ENCODE measurements around the gene FNIP1.

Gene FNIP1

DNA sequence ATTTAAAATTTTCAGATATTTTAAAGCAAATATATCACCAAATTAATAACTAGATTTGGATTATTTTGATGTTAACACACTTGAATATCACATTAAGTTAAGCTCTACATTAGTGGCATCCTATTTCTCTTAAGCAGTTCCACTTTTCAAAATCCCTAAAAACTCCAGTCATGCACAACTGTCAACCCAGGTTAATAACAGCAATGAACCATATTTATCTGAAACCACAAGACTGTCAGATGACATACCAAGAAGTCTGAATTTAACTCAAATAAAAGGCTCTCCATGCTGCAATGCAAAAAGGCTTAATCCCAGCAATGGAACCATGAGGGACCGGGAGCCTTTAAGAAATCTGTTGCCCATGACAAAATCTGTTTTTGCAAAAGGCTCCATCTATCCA lies 27.5 kb downstream of the FNIP1 start:
- TF ChIP-seq, protein P1, sequence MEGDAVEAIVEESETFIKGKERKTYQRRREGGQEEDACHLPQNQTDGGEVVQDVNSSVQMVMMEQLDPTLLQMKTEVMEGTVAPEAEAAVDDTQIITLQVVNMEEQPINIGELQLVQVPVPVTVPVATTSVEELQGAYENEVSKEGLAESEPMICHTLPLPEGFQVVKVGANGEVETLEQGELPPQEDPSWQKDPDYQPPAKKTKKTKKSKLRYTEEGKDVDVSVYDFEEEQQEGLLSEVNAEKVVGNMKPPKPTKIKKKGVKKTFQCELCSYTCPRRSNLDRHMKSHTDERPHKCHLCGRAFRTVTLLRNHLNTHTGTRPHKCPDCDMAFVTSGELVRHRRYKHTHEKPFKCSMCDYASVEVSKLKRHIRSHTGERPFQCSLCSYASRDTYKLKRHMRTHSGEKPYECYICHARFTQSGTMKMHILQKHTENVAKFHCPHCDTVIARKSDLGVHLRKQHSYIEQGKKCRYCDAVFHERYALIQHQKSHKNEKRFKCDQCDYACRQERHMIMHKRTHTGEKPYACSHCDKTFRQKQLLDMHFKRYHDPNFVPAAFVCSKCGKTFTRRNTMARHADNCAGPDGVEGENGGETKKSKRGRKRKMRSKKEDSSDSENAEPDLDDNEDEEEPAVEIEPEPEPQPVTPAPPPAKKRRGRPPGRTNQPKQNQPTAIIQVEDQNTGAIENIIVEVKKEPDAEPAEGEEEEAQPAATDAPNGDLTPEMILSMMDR (IDR thresholded peaks at IDR 0.05; ENCODE audit: control insufficient read depth, insufficient read depth, low read depth, low read length, missing control alignments): no peak
- H3K4me3 ChIP-seq (ENCODE audit: control insufficient read depth, low read depth, low read length): no peak overlapping the region
- no peak for DNase-seq (ENCODE audit: low read depth)

GRCh38 chr5:131767891-131768290 lies 28.9 kb downstream of the FNIP1 start:
- H3K4me3 ChIP-seq (ENCODE audit: control insufficient read depth, low read depth, low read length): no peak overlapping the region
- DNase-seq (ENCODE audit: low read depth): no peak
- TF ChIP-seq, protein P1 (IDR thresholded peaks at IDR 0.05; ENCODE audit: control insufficient read depth, insufficient read depth, low read depth, low read length, missing control alignments): no peak

DNA sequence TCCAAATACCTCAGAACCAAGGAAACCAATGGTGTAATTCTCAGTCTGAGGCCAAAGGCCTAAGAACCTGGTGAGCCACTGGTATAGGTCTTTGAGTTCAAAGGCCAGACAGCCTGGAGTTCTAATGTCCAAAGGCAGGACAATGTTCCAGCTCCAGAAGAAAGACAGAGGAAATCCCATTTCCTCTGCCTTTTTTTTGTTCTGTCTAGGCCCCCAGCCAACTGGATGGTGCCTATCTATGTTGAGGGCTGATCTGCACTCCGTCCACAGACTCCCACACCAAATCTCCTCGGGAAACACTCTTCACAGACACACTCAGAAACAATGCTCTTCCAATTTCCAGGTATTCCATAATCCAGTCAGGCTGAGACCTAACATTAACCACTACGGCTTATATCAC lies 30.1 kb downstream of the FNIP1 start:
- TF ChIP-seq, protein P1 (IDR thresholded peaks at IDR 0.05; ENCODE audit: control insufficient read depth, insufficient read depth, low read depth, low read length, missing control alignments): no peak
- no peak overlapping the region for H3K4me3 ChIP-seq (ENCODE audit: control insufficient read depth, low read depth, low read length)

GRCh38 chr5:131765261-131765660 lies 31.6 kb downstream of the FNIP1 start:
- no peak overlapping the region for H3K4me3 ChIP-seq (ENCODE audit: control insufficient read depth, low read depth, low read length)
- TF ChIP-seq, protein P1 (IDR thresholded peaks at IDR 0.05; ENCODE audit: control insufficient read depth, insufficient read depth, low read depth, low read length, missing control alignments): no peak
- no peak for DNase-seq (ENCODE audit: low read depth)

More for the DNA sequence above, 30.1 kb downstream of the FNIP1 start:
- no peak for DNase-seq (ENCODE audit: low read depth)

GRCh38 chr5:131763968-131764367 lies 32.8 kb downstream of the FNIP1 start:
- DNase-seq (ENCODE audit: low read depth): no peak
- TF ChIP-seq, protein P1 (IDR thresholded peaks at IDR 0.05; ENCODE audit: control insufficient read depth, insufficient read depth, low read depth, low read length, missing control alignments): no peak
- H3K4me3 ChIP-seq (ENCODE audit: control insufficient read depth, low read depth, low read length): no peak overlapping the region

DNA sequence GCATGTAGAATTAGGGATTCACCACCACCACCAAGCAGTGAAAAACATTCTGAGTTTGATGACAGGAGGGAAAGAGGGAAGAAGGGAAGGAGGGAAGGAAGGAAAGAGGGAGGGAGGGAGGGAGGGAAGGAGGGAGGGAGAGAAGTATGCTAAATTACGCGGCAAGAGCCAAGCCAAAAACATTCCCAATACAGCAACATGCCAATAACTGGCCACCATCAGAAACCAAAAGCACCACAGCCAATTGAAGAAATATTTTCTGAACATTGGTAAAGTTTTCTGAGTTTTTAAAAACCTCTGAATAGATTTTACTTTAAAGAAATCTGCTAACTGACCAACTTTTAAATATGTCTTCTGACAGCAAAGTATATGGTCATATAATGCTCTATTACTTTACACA lies 36.0 kb downstream of the FNIP1 start:
- no peak for DNase-seq (ENCODE audit: low read depth)
- no peak overlapping the region for H3K4me3 ChIP-seq (ENCODE audit: control insufficient read depth, low read depth, low read length)
- TF ChIP-seq, protein P1 (IDR thresholded peaks at IDR 0.05; ENCODE audit: control insufficient read depth, insufficient read depth, low read depth, low read length, missing control alignments): no peak

DNA sequence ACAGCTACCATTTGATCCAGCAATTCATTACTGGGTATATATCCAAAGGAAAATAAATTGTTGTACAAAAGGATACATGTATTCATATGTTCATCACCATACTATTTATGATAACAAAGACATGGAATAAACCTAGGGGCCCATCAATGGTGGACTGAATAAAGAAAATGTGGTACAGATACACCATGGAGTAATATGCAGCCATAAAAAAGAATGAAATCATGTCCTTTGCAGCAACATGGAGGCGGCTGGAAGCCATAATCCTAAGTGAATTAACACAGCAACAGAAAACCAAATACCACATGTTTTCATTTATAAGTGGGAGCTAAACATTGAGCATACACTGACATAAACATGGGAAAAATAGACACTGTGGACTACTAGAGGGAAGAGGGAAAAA lies 37.1 kb downstream of the FNIP1 start:
- TF ChIP-seq, protein P1 (IDR thresholded peaks at IDR 0.05; ENCODE audit: control insufficient read depth, insufficient read depth, low read depth, low read length, missing control alignments): no peak
- no peak overlapping the region for H3K4me3 ChIP-seq (ENCODE audit: control insufficient read depth, low read depth, low read length)
- DNase-seq (ENCODE audit: low read depth): no peak

All from AG09309 (cell line).